Gastrocnemius medialis (tissue), 4 donors: ENCODE measurements around the gene PRR5.

Experiments used
- CTCF ChIP-seq, 5 experiments: fragments of 450-650 bp in 3 of 5; fragments of 200-600 bp in 2 of 5; sonication (generic) in 2 of 5; IDR thresholded peaks in 4 of 5; conservative IDR thresholded peaks in 1 of 5; 1 replicate in 4 of 5; 2 replicates in 1 of 5; pipeline ENCODE4 v1.5.1; 2016 to 2019; ENCODE audit warnings: antibody characterized with exemption in 5 of 5, mild to moderate bottlenecking in 3 of 5, moderate library complexity in 3 of 5
- POLR2A ChIP-seq, 2 donors: fragments of 450-650 bp; IDR thresholded peaks; one replicate each; pipeline ENCODE4 v1.6.1; 2017; ENCODE audit warnings: antibody characterized with exemption in 2 of 2, mild to moderate bottlenecking in 2 of 2, moderate library complexity in 2 of 2

GRCh38 chr22:44727709-44728108 lies 25.7 kb downstream of the PRR5 start:
- no peak for TF ChIP-seq CTCF (IDR thresholded peaks at IDR 0.05 in 4 of 5, conservative IDR thresholded peaks at IDR 0.05 in 1 of 5)
- TF ChIP-seq POLR2A (IDR thresholded peaks at IDR 0.05), result no peak
